Measurements from ENCODE around the gene MYO7B. TPM values are rescaled to one million over a fixed set of nuclear protein-coding genes. Genes with fewer than 3 reads are reported as not detected.

The MYO7B gene
- total RNA-seq, 1 donor from 2014 or later: 1.3 TPM

DNA sequence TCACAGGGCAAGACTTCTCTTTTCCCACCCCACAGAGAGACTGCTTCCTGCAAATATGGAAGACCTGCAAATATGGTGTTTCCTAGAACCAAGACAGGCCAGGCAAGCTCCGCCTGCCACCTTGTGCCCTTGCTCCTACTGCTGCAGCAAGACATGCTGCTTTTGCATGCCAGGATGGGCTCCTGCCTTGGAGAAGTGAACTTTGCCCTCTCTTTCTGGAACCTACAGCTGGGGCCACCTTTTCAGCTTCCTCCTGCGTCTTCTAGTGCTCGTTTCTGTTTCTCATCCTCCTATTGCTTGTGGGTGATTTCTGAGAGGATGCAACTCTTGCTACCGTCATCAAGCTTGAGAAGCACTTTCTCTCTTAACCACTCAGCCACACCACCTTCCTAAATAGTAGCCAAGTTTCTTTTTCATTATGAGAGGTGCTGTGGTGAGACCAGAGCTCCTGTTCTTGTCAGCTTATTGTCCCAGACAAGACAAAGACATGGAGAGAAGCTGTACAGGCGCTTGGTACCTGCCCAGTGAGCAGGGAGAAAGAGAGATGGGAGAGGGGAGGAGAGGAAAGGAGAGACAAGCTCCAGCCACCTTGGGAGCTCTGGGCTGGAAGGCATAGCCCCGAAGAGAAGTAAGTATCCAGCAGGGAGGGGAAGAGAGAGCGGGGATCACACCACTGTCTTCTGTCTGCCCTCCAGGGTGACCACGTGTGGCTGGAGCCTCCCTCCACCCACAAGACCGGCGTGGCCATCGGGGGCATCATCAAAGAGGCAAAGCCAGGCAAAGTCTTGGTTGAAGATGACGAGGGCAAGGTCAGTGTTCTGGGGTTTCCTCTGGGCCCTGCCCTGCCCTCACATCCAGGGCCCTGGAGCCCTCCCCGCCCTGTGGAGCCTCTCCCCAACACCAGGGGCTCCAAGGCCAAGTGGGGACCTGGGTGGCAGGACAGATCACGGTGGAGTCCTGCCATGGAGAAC, 28.3 kb downstream of the MYO7B start:
- H3K4me3 ChIP-seq: no peak overlapping the region
- no peaks in the 10 kb centered on the region for H3K36me3 ChIP-seq
- no peaks in the 10 kb centered on the region for H3K9me3 ChIP-seq
- peak in 1 of 2 donors; percentile 60 for DNase-seq (ENCODE audit: low spot score in 2 of 2)
- TF ChIP-seq, protein P1, sequence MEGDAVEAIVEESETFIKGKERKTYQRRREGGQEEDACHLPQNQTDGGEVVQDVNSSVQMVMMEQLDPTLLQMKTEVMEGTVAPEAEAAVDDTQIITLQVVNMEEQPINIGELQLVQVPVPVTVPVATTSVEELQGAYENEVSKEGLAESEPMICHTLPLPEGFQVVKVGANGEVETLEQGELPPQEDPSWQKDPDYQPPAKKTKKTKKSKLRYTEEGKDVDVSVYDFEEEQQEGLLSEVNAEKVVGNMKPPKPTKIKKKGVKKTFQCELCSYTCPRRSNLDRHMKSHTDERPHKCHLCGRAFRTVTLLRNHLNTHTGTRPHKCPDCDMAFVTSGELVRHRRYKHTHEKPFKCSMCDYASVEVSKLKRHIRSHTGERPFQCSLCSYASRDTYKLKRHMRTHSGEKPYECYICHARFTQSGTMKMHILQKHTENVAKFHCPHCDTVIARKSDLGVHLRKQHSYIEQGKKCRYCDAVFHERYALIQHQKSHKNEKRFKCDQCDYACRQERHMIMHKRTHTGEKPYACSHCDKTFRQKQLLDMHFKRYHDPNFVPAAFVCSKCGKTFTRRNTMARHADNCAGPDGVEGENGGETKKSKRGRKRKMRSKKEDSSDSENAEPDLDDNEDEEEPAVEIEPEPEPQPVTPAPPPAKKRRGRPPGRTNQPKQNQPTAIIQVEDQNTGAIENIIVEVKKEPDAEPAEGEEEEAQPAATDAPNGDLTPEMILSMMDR (IDR thresholded peaks at IDR 0.05): no peak
- no peak overlapping the region for H3K27ac ChIP-seq
- no peaks in the 10 kb centered on the region for H3K27me3 ChIP-seq
- peaks cover 6 to 24% of the 10 kb centered on the region in 2 donors for H3K4me1 ChIP-seq
- intact Hi-C loops (cut with DNase I): no loop called here

DNA sequence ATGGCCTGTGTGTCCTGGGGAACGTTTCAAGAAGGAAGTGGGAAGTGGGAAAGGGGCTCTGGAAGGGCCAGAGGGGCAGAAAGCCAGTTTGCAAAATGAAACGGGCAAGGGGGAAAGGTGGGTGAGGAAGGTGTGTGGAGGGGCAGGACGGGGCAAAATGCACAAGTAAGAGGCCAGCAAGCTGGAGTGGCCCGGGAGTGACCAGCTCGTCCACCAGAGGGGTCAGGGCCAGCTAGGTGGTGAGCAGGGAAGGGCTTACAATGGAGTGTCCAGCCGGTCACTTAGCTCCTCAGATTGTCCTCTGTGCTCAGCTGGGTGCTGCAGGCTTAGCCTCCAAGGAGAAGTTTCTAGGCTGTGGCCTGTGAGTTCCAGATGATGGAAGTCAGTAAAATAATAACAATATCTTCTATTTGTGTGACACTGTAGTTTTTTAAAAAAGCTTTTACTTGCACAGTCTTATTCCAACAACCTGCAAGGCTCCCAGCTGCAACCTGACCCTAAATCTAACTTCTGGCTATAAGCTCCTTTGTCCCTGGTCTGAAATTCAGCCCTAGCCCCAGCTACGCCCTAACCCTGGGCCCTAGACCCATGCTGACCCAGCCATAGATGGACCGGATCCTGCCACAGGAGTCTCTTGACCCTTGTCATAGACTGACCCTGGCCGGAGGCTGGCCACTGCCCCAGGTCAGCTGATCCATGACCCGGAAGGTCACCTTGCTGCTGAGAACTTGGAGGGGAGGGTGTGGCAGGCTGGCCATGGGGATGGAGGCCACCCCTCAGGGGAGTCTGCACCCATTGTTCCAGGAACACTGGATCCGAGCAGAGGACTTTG, 29.2 kb downstream of the MYO7B start:
- DNase-seq (ENCODE audit: low spot score in 2 of 2): no peak

DNA sequence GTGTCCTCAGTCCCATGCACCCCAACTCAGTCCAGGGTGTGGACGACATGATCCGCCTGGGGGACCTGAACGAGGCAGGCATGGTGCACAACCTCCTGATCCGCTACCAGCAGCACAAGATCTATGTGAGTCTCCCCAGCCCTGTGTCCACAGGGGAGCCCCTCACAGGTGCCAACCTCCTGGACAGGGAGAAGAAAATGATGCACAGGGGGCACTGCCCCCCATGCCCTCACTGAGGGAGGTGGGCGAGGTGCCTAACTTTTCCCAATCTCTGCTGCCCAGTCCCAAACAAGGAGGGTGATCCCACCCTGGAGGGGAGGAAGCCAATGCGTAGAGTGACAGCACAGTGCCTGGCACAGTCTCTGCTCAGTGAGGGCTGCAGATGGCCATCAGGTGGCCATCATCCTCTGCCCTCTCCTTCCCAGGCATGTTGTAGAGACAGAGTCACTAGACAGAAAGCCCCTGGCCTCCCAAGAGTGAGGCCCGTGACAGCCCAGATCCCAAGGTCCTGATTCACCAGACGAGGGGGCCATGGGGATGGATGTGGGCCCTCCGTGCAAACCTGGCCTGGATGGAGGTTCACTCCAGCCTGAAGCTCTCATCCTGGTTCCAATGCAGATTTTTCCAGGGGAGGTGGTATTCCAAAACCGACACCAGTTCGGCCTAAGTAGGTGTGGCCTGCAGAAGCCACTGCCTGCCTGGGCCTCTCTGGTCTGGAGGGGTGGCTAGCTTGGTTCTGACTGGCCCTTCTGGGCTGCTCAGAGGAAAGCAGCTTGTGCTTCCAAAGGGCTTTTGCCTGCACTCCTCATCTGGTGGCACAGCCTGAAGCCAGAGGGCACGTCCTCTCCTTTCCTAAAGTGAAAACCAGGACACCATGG, 30.0 kb downstream of the MYO7B start:
- Histone ChIP-seq H3K36me3 (no peaks in the 10 kb centered on the region), H3K4me1 (peaks cover 14 to 35% of the 10 kb centered on the region in 2 donors), H3K27ac (no peak overlapping the region), H3K4me3 (no peak overlapping the region), H3K27me3 (no peaks in the 10 kb centered on the region), H3K9me3 (no peaks in the 10 kb centered on the region)
- DNase-seq (ENCODE audit: low spot score in 2 of 2): peak in 1 of 2 donors; percentile 59
- TF ChIP-seq, protein P1 (IDR thresholded peaks at IDR 0.05): no peak
- intact Hi-C loops (cut with DNase I): loop anchor here (5.0 kb wide), 1 partner anchor 87 kb away; no protein-coding TSS in a partner anchor

More for the DNA sequence above, 29.2 kb downstream of the MYO7B start:
- intact Hi-C loops (cut with DNase I): loop anchor here (5.0 kb wide), 1 partner anchor 88 kb away; no protein-coding TSS in a partner anchor
- Histone ChIP-seq H3K4me1 (peaks cover 13 to 33% of the 10 kb centered on the region in 2 donors), H3K27ac (no peak overlapping the region), H3K9me3 (no peaks in the 10 kb centered on the region), H3K27me3 (no peaks in the 10 kb centered on the region), H3K4me3 (no peak overlapping the region), H3K36me3 (no peaks in the 10 kb centered on the region)
- TF ChIP-seq, protein P1 (IDR thresholded peaks at IDR 0.05): no peak

DNA sequence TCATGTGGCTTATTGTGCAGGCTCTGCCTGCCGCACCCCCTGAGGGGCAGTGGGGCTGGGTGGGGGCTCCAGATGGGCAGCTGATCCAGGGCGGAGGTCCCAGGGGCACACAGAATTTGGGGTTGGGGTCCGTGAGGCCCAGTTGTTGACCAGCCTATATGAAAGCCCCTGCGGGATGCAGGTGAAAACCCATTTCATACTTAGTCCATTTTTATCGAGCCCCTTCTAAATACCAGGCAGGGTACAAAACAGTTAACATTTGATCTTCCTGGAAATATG, 30.6 kb downstream of the MYO7B start:
- no peaks in the 10 kb centered on the region for H3K27me3 ChIP-seq
- peaks cover 14 to 37% of the 10 kb centered on the region in 2 donors for H3K4me1 ChIP-seq
- H3K9me3 ChIP-seq: no peaks in the 10 kb centered on the region
- TF ChIP-seq, protein P1 (IDR thresholded peaks at IDR 0.05): no peak
- intact Hi-C loops (cut with DNase I): loop anchor here (5.0 kb wide), 1 partner anchor 86 kb away; no protein-coding TSS in a partner anchor
- DNase-seq (ENCODE audit: low spot score in 2 of 2): no peak
- H3K27ac ChIP-seq: no peak overlapping the region
- no peak overlapping the region for H3K4me3 ChIP-seq
- H3K36me3 ChIP-seq: no peaks in the 10 kb centered on the region

DNA sequence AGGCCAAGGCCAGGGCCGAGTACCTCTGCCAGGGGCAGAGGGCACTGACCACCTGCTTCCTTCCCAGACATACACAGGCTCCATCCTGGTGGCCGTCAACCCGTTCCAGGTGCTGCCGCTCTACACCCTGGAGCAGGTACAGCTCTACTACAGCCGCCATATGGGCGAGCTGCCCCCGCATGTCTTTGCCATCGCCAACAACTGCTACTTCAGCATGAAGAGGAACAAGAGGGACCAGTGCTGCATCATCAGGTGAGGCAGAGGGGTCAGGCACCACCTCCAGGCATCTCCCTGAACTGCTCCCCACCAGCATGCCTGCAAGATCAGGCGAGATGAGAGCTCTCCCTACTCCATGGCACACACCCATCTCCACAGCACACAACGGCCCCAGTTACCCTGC, 31.1 kb downstream of the MYO7B start:
- intact Hi-C loops (cut with DNase I): loop anchor here (5.0 kb wide), 1 partner anchor 86 kb away; no protein-coding TSS in a partner anchor
- Histone ChIP-seq H3K9me3 (no peaks in the 10 kb centered on the region), H3K27me3 (no peaks in the 10 kb centered on the region), H3K27ac (no peak overlapping the region), H3K36me3 (no peaks in the 10 kb centered on the region), H3K4me1 (peaks cover 14 to 34% of the 10 kb centered on the region in 2 donors), H3K4me3 (no peak overlapping the region)
- DNase-seq (ENCODE audit: low spot score in 2 of 2): peak in 1 of 2 donors; percentile 50
- TF ChIP-seq, protein P1 (IDR thresholded peaks at IDR 0.05): no peak
